ENCODE measurements around the gene RPIA. TPM values are rescaled to one million over a fixed set of nuclear protein-coding genes. Genes with fewer than 3 reads are reported as not detected.

RPIA gene
- polyA plus RNA-seq, 1 experiment = 10.9 TPM

- ChIA-PET POLR2A (no interaction called here), CTCF (interaction anchor here (1.0 to 6.7 kb wide), 2 partner anchors 14 to 66 kb away, joined by 3 to 89 read pairs; no protein-coding TSS in a partner anchor)
- no peak for DNase-seq (ENCODE audit: low read depth, low spot score)
- TF ChIP-seq, protein P1, sequence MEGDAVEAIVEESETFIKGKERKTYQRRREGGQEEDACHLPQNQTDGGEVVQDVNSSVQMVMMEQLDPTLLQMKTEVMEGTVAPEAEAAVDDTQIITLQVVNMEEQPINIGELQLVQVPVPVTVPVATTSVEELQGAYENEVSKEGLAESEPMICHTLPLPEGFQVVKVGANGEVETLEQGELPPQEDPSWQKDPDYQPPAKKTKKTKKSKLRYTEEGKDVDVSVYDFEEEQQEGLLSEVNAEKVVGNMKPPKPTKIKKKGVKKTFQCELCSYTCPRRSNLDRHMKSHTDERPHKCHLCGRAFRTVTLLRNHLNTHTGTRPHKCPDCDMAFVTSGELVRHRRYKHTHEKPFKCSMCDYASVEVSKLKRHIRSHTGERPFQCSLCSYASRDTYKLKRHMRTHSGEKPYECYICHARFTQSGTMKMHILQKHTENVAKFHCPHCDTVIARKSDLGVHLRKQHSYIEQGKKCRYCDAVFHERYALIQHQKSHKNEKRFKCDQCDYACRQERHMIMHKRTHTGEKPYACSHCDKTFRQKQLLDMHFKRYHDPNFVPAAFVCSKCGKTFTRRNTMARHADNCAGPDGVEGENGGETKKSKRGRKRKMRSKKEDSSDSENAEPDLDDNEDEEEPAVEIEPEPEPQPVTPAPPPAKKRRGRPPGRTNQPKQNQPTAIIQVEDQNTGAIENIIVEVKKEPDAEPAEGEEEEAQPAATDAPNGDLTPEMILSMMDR (IDR thresholded peaks at IDR 0.05; ENCODE audit: low read depth, low read length) = no peak
- Histone ChIP-seq H3K4me3 (ENCODE audit: low read depth, low read length) (no peak overlapping the region), H3K27me3 (ENCODE audit: control insufficient read depth, insufficient read depth, low read length) (no peaks in the 10 kb centered on the region), H3K27ac (ENCODE audit: low read depth, low read length) (no peak overlapping the region), H3K9me3 (ENCODE audit: control insufficient read depth, insufficient read depth, low read length) (no peaks in the 10 kb centered on the region)
These were observed 34.8 kb upstream of the RPIA start for GRCh38 chr2:88656690-88657089.

- DNase-seq (ENCODE audit: low read depth, low spot score) = no peak
- ChIA-PET POLR2A (no interaction called here), CTCF (interaction anchor here (1.0 to 6.7 kb wide), 2 partner anchors 13 to 66 kb away, joined by 3 to 89 read pairs; no protein-coding TSS in a partner anchor)
- TF ChIP-seq, protein P1 (IDR thresholded peaks at IDR 0.05; ENCODE audit: low read depth, low read length) = no peak
- Histone ChIP-seq H3K27ac (ENCODE audit: low read depth, low read length) (peak overlapping the region; percentile 39), H3K9me3 (ENCODE audit: control insufficient read depth, insufficient read depth, low read length) (no peaks in the 10 kb centered on the region), H3K27me3 (ENCODE audit: control insufficient read depth, insufficient read depth, low read length) (no peaks in the 10 kb centered on the region), H3K4me3 (ENCODE audit: low read depth, low read length) (no peak overlapping the region)
These were observed 34.3 kb upstream of the RPIA start for GRCh38 chr2:88657131-88657530.

GRCh38 chr2:88658326-88658725, 33.1 kb upstream of the RPIA start:
- POLR2A ChIA-PET = interaction anchor here (0.9 kb wide), 1 partner anchor 31 kb away, joined by 3 read pairs; no protein-coding TSS in a partner anchor
- CTCF ChIA-PET = interaction anchor here (1.1 to 6.7 kb wide), 5 partner anchors 12 to 466 kb away, joined by 3 to 89 read pairs (median 3); no protein-coding TSS in a partner anchor
- Histone ChIP-seq H3K27me3 (ENCODE audit: control insufficient read depth, insufficient read depth, low read length) (no peaks in the 10 kb centered on the region), H3K27ac (ENCODE audit: low read depth, low read length) (no peak overlapping the region), H3K9me3 (ENCODE audit: control insufficient read depth, insufficient read depth, low read length) (no peaks in the 10 kb centered on the region), H3K4me3 (ENCODE audit: low read depth, low read length) (no peak overlapping the region)
- no peak for DNase-seq (ENCODE audit: low read depth, low spot score)
- TF ChIP-seq, protein P1 (IDR thresholded peaks at IDR 0.05; ENCODE audit: low read depth, low read length) = no peak

- CTCF ChIA-PET = interaction anchor here (1.1 to 6.7 kb wide), 6 partner anchors 11 to 467 kb away, joined by 3 to 89 read pairs (median 3); no protein-coding TSS in a partner anchor
- DNase-seq (ENCODE audit: low read depth, low spot score) = no peak
- Histone ChIP-seq H3K9me3 (ENCODE audit: control insufficient read depth, insufficient read depth, low read length) (no peaks in the 10 kb centered on the region), H3K27me3 (ENCODE audit: control insufficient read depth, insufficient read depth, low read length) (no peaks in the 10 kb centered on the region), H3K4me3 (ENCODE audit: low read depth, low read length) (no peak overlapping the region; the same call in 1 of the 2 replicates), H3K27ac (ENCODE audit: low read depth, low read length) (peak overlapping the region; percentile 40)
- TF ChIP-seq, protein P1 (IDR thresholded peaks at IDR 0.05; ENCODE audit: low read depth, low read length) = no peak
- POLR2A ChIA-PET = interaction anchor here (0.9 to 1.0 kb wide), 2 partner anchors 31 kb away, joined by 3 to 5 read pairs; no protein-coding TSS in a partner anchor
These were observed 32.5 kb upstream of the RPIA start for GRCh38 chr2:88658881-88659537.

DNA sequence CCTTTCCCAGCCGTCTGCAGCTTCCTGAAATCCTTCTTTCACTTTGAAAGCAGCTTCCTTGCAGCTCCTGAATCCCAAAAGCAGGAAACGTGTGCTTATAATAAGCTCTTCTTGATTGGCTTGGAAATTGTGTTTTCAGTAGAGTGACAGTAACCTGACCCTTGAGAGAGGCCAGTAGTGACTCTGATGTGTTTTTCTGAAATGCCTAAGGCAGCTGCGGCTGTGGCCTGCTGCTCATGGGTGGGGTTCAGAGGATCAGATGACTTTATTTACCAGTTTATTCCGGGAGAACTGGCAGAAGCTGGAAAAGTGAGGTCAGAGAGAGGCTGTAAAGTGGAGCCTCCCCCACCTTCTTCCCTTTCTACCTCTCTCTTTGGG, 31.9 kb upstream of the RPIA start:
- ChIA-PET POLR2A (interaction anchor here (1.0 kb wide), 1 partner anchor 32 kb away, joined by 5 read pairs; no protein-coding TSS in a partner anchor), CTCF (interaction anchor here (1.1 to 6.7 kb wide), 5 partner anchors 11 to 80 kb away, joined by 3 to 89 read pairs (median 3); no protein-coding TSS in a partner anchor)
- H3K27ac ChIP-seq (ENCODE audit: low read depth, low read length) = peak overlapping the region; percentile 40
- DNase-seq (ENCODE audit: low read depth, low spot score) = no peak
- TF ChIP-seq, protein P1 (IDR thresholded peaks at IDR 0.05; ENCODE audit: low read depth, low read length) = no peak
- no peaks in the 10 kb centered on the region for H3K9me3 ChIP-seq (ENCODE audit: control insufficient read depth, insufficient read depth, low read length)
- H3K4me3 ChIP-seq (ENCODE audit: low read depth, low read length) = no peak overlapping the region
- no peaks in the 10 kb centered on the region for H3K27me3 ChIP-seq (ENCODE audit: control insufficient read depth, insufficient read depth, low read length)

All from AG04450 (cell line).